ENCODE results near the gene KIT. TPM values are rescaled to one million over a fixed set of nuclear protein-coding genes. Genes with fewer than 3 reads are reported as not detected.

The KIT gene
- total RNA-seq (2.6 and 4.1 TPM in 2 replicates), polyA plus RNA-seq (1.8 and 2.7 TPM in 2 replicates)

DNA sequence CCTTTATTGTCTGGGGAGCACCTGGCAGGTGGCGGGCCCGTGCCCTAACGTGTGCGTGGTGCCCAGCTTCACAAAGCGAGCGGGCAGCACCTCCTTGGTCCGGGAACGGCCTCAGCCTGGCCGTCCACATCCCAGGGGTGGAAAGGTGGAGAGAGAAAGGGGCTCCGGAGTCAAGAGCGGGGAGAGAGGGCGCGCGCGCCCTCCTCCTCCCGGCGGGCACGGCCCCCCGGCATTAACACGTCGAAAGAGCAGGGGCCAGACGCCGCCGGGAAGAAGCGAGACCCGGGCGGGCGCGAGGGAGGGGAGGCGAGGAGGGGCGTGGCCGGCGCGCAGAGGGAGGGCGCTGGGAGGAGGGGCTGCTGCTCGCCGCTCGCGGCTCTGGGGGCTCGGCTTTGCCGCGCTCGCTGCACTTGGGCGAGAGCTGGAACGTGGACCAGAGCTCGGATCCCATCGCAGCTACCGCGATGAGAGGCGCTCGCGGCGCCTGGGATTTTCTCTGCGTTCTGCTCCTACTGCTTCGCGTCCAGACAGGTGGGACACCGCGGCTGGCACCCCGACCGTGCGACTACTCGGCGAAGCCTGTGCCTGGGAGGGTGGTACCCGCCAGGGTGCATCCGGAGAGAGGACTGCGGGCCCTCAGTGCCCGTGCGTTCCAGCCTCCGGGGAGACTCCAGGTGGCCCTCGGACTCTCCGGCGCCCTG, at the start of gene KIT:
Gene KIT (plus strand): TSS at position 407 of the 701 bp plus-strand sequence. CDS start 58 bp downstream, at position 465.
- peak; percentile 75 for DNase-seq (ENCODE audit: low spot score)
- peaks cover 2% of the 10 kb centered on the region for H3K79me2 ChIP-seq
- no peaks in the 10 kb centered on the region for H3K9me3 ChIP-seq (ENCODE audit: low read depth)
- peaks cover 46% of the 10 kb centered on the region for H3K27me3 ChIP-seq
- H3K4me3 ChIP-seq, result peak within 1 kb of the TSS; percentile 55
- peak within 1 kb of the TSS; percentile 68 for H2AFZ ChIP-seq
- TF ChIP-seq EZH2phosphoT487 (IDR thresholded peaks at IDR 0.05; ENCODE audit: low read depth, severe bottlenecking, unreplicated experiment) (no peak), EZH2 (IDR thresholded peaks at IDR 0.05; ENCODE audit: borderline replicate concordance) (peak; percentile 45)
- under 1% methylated on average over 46 of the region's 72 CpGs for WGBS (ENCODE audit: low lambda C conversion rate, missing lambda C conversion rate)
- no peaks in the 10 kb centered on the region for H4K20me1 ChIP-seq (ENCODE audit: insufficient read depth, poor library complexity, severe bottlenecking)
- H3K27ac ChIP-seq, result no peak within 1 kb of the TSS
- H3K36me3 ChIP-seq (replicated peaks; ENCODE audit: insufficient read depth, low read depth), result no peaks in the 10 kb centered on the region
- H3K4me2 ChIP-seq, result peak within 1 kb of the TSS; percentile 100
- no peaks in the 10 kb centered on the region for H3K9me2 ChIP-seq (replicated peaks; ENCODE audit: insufficient read depth)
- peaks cover 15% of the 10 kb centered on the region for H3K4me1 ChIP-seq (ENCODE audit: insufficient read depth)

DNA sequence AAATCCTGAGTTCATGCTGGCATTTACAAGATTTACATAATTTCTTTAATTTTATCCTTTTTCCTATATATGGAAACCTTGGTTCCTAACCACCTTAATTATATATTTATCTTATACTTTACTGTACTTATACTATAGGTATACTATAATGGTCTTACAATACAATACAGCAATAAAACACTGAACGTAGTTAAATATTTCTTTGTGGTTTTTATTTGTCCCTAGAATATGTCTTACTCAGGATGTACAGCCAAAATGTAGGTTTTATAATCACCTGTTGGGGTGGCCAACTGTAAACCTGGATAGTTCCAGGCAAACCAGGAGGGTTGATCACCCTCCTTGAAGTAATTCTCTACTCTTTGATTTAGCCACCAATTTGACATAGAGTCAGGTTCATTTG, 48.4 kb upstream of the KIT start:
- no peaks in the 10 kb centered on the region for H3K9me3 ChIP-seq (ENCODE audit: low read depth)
- H3K36me3 ChIP-seq (replicated peaks; ENCODE audit: insufficient read depth, low read depth), result no peaks in the 10 kb centered on the region
- H3K27ac ChIP-seq, result no peak overlapping the region
- no peak for DNase-seq (ENCODE audit: low spot score)
- H3K79me2 ChIP-seq, result no peaks in the 10 kb centered on the region
- WGBS (ENCODE audit: low lambda C conversion rate, missing lambda C conversion rate), result 82% methylated on average over 1 of the region's 1 CpG
- H3K4me2 ChIP-seq, result no peak overlapping the region
- H2AFZ ChIP-seq, result no peak overlapping the region
- no peaks in the 10 kb centered on the region for H3K9me2 ChIP-seq (replicated peaks; ENCODE audit: insufficient read depth)
- no peaks in the 10 kb centered on the region for H3K4me1 ChIP-seq (ENCODE audit: insufficient read depth)
- H4K20me1 ChIP-seq (ENCODE audit: insufficient read depth, poor library complexity, severe bottlenecking), result no peaks in the 10 kb centered on the region
- H3K27me3 ChIP-seq, result no peaks in the 10 kb centered on the region
- H3K4me3 ChIP-seq, result no peak overlapping the region
- TF ChIP-seq, protein P1, sequence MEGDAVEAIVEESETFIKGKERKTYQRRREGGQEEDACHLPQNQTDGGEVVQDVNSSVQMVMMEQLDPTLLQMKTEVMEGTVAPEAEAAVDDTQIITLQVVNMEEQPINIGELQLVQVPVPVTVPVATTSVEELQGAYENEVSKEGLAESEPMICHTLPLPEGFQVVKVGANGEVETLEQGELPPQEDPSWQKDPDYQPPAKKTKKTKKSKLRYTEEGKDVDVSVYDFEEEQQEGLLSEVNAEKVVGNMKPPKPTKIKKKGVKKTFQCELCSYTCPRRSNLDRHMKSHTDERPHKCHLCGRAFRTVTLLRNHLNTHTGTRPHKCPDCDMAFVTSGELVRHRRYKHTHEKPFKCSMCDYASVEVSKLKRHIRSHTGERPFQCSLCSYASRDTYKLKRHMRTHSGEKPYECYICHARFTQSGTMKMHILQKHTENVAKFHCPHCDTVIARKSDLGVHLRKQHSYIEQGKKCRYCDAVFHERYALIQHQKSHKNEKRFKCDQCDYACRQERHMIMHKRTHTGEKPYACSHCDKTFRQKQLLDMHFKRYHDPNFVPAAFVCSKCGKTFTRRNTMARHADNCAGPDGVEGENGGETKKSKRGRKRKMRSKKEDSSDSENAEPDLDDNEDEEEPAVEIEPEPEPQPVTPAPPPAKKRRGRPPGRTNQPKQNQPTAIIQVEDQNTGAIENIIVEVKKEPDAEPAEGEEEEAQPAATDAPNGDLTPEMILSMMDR (IDR thresholded peaks at IDR 0.05; ENCODE audit: poor library complexity), result no peak
- TF ChIP-seq EZH2phosphoT487 (IDR thresholded peaks at IDR 0.05; ENCODE audit: low read depth, severe bottlenecking, unreplicated experiment) (no peak), EZH2 (IDR thresholded peaks at IDR 0.05; ENCODE audit: borderline replicate concordance) (no peak)

GRCh38 chr4:54614149-54614548, 43.6 kb upstream of the KIT start:
- Histone ChIP-seq H3K4me2 (no peak overlapping the region), H3K36me3 (replicated peaks; ENCODE audit: insufficient read depth, low read depth) (no peaks in the 10 kb centered on the region), H3K9me3 (ENCODE audit: low read depth) (no peaks in the 10 kb centered on the region), H3K4me1 (ENCODE audit: insufficient read depth) (no peaks in the 10 kb centered on the region), H2AFZ (no peak overlapping the region), H3K27me3 (no peaks in the 10 kb centered on the region), H3K4me3 (no peak overlapping the region), H3K79me2 (no peaks in the 10 kb centered on the region), H3K27ac (no peak overlapping the region), H3K9me2 (replicated peaks; ENCODE audit: insufficient read depth) (no peaks in the 10 kb centered on the region), H4K20me1 (ENCODE audit: insufficient read depth, poor library complexity, severe bottlenecking) (no peaks in the 10 kb centered on the region)
- 82% methylated on average over 4 of the region's 4 CpGs for WGBS (ENCODE audit: low lambda C conversion rate, missing lambda C conversion rate)
- TF ChIP-seq EZH2 (IDR thresholded peaks at IDR 0.05; ENCODE audit: borderline replicate concordance) (no peak), EZH2phosphoT487 (IDR thresholded peaks at IDR 0.05; ENCODE audit: low read depth, severe bottlenecking, unreplicated experiment) (no peak)
- TF ChIP-seq, protein P1 (IDR thresholded peaks at IDR 0.05; ENCODE audit: poor library complexity), result no peak
- DNase-seq (ENCODE audit: low spot score), result no peak

DNA sequence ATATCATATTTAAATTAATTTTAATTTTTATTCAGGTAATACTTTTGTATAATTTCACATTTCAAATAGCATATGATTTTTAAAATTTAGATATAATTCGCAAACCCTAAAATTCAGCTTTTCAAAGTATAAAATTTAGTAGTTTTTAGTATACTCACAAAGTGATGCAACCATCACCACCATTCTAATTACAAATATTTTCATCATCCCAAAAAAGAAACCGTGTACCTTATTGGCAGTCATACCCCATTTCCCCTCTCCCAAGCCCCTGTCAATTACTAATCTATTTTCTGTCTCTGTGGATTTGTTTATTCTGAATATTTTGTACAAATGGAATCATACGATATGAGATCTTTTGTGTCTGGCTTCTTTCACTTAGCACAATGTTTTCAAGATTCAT, 37.0 kb upstream of the KIT start:
- no peaks in the 10 kb centered on the region for H3K79me2 ChIP-seq
- no peak overlapping the region for H2AFZ ChIP-seq
- no peaks in the 10 kb centered on the region for H3K36me3 ChIP-seq (replicated peaks; ENCODE audit: insufficient read depth, low read depth)
- H3K4me3 ChIP-seq, result no peak overlapping the region
- no peak overlapping the region for H3K4me2 ChIP-seq
- no peaks in the 10 kb centered on the region for H4K20me1 ChIP-seq (ENCODE audit: insufficient read depth, poor library complexity, severe bottlenecking)
- no peaks in the 10 kb centered on the region for H3K9me3 ChIP-seq (ENCODE audit: low read depth)
- 95% methylated on average over 3 of the region's 3 CpGs for whole genome bisulfite sequencing (ENCODE audit: low lambda C conversion rate, missing lambda C conversion rate)
- H3K27ac ChIP-seq, result no peak overlapping the region
- H3K9me2 ChIP-seq (replicated peaks; ENCODE audit: insufficient read depth), result no peaks in the 10 kb centered on the region
- H3K27me3 ChIP-seq, result no peaks in the 10 kb centered on the region
- TF ChIP-seq, protein P1 (IDR thresholded peaks at IDR 0.05; ENCODE audit: poor library complexity), result no peak
- TF ChIP-seq EZH2phosphoT487 (IDR thresholded peaks at IDR 0.05; ENCODE audit: low read depth, severe bottlenecking, unreplicated experiment), result no peak
- TF ChIP-seq EZH2 (IDR thresholded peaks at IDR 0.05; ENCODE audit: borderline replicate concordance), result no peak
- no peak for DNase-seq (ENCODE audit: low spot score)
- H3K4me1 ChIP-seq (ENCODE audit: insufficient read depth), result no peaks in the 10 kb centered on the region
